Liver (tissue), 9 donors: Measurements from ENCODE around the gene LIMCH1. TPM values are rescaled to one million over a fixed set of nuclear protein-coding genes. Genes with fewer than 3 reads are reported as not detected.
A peak's percentile ranks its signal among the peaks of the same experiment; 100 is the strongest.

ENCODE experiments used
- DNase-seq: peaks from one replicate; pipeline ENCODE4 v3.0.0-alpha.2; 2017; ENCODE audit warnings: low spot score
- H3K27ac ChIP-seq, 2 donors: one replicate each; pipeline ENCODE4 v1.7.0; 2013; ENCODE audit warnings: inconsistent platforms in 2 of 2, low read length in 2 of 2, control low read depth in 1 of 2, low read depth in 1 of 2, mild to moderate bottlenecking in 1 of 2
- H3K27me3 ChIP-seq, 4 donors: one replicate each; pipeline versions ENCODE4 v1.6.1 to v1.7.0; 2013; ENCODE audit warnings: low read length in 3 of 4, inconsistent platforms in 1 of 4, mild to moderate bottlenecking in 1 of 4, moderate library complexity in 1 of 4; ENCODE audit not compliant: control insufficient read depth in 4 of 4, insufficient read depth in 4 of 4
- H3K36me3 ChIP-seq, 4 donors: one replicate each; pipeline versions ENCODE4 v1.6.1 to v1.7.0; 2013; ENCODE audit warnings: low read length in 3 of 4, mild to moderate bottlenecking in 3 of 4, low read depth in 1 of 4, moderate library complexity in 1 of 4; ENCODE audit not compliant: control insufficient read depth in 4 of 4, insufficient read depth in 3 of 4
- H3K4me1 ChIP-seq, 4 donors: one replicate each; pipeline versions ENCODE4 v1.6.1 to v1.7.0; 2013; ENCODE audit warnings: low read length in 3 of 4, mild to moderate bottlenecking in 3 of 4, moderate library complexity in 1 of 4; ENCODE audit not compliant: control insufficient read depth in 4 of 4, insufficient read depth in 4 of 4
- H3K4me3 ChIP-seq, 3 donors: one replicate each; pipeline versions ENCODE4 v1.6.1 to v1.7.0; 2013; ENCODE audit warnings: low read length in 3 of 3, control low read depth in 1 of 3, low read depth in 1 of 3, mild to moderate bottlenecking in 1 of 3
- H3K9ac ChIP-seq, 2 donors: one replicate each; pipeline ENCODE4 v1.7.0; 2013; ENCODE audit warnings: low read length in 2 of 2, mild to moderate bottlenecking in 2 of 2, moderate library complexity in 2 of 2, control low read depth in 1 of 2, low read depth in 1 of 2
- H3K9me3 ChIP-seq, 4 donors: one replicate each; pipeline versions ENCODE4 v1.6.1 to v1.7.0; 2013; ENCODE audit warnings: low read length in 3 of 4; ENCODE audit not compliant: control insufficient read depth in 4 of 4
- EGR1 ChIP-seq, 2 donors: IDR thresholded peaks; 2 replicates each; pipeline ENCODE4 v1.6.1; 2016 to 2018; ENCODE audit warnings: antibody characterized with exemption in 2 of 2, low read depth in 2 of 2
- FOXA1 ChIP-seq: IDR thresholded peaks from 2 replicates; pipeline ENCODE4 v1.6.1; 2016; ENCODE audit warnings: antibody characterized with exemption
- FOXA2 ChIP-seq: IDR thresholded peaks from 2 replicates; pipeline ENCODE4 v1.6.1; 2016; ENCODE audit warnings: antibody characterized with exemption
- GABPA ChIP-seq, 2 donors: IDR thresholded peaks in 1 of 2; conservative IDR thresholded peaks in 1 of 2; 2 replicates each; pipeline ENCODE4 v1.6.1; 2016; ENCODE audit warnings: antibody characterized with exemption in 2 of 2, mild to moderate bottlenecking in 1 of 2, moderate library complexity in 1 of 2
- JUND ChIP-seq, 2 donors: IDR thresholded peaks; 2 replicates each; pipeline ENCODE4 v1.6.1; 2016; ENCODE audit warnings: antibody characterized with exemption in 2 of 2
- NR2F2 ChIP-seq: IDR thresholded peaks from 2 replicates; pipeline ENCODE4 v1.6.1; 2016; ENCODE audit warnings: antibody characterized with exemption
- RAD21 ChIP-seq, 2 donors: IDR thresholded peaks; 2 replicates each; pipeline ENCODE4 v1.6.1; 2016; ENCODE audit warnings: antibody characterized with exemption in 2 of 2, mild to moderate bottlenecking in 2 of 2
- SP1 ChIP-seq: IDR thresholded peaks from 2 replicates; pipeline ENCODE4 v1.6.1; 2018; ENCODE audit warnings: antibody characterized with exemption, mild to moderate bottlenecking
- TAF1 ChIP-seq: conservative IDR thresholded peaks from 2 replicates; pipeline ENCODE4 v1.6.1; 2016; ENCODE audit warnings: antibody characterized with exemption, mild to moderate bottlenecking
- YY1 ChIP-seq: IDR thresholded peaks from 2 replicates; pipeline ENCODE4 v1.6.1; 2016; ENCODE audit warnings: antibody characterized with exemption, mild to moderate bottlenecking
- WGBS: extraction: QIAGEN DNeasy Blood & Tissue Kit; methylation state at CpG from one replicate; pipeline ENCODE4 v1.1.7; 2013; 5-methylcytosine and 5-hydroxymethylcytosine counted together
- polyA plus RNA-seq, 2 donors: library from polyadenylated mRNA; stranded (reverse) in 1 of 2; unstranded in 1 of 2; fragments of 200-250 nt in 1 of 2; fragments of >200 nt in 1 of 2; fragmentation: Nextera tagmentation in 1 of 2; extraction: Ambion mirVana in 1 of 2; gene quantifications; one replicate each; pipeline versions ENCODE4 v1.2.1 to v1.2.3, GENCODE V29; 2013 to 2015
- total RNA-seq, 2 donors: library from RNA; depleted of rRNA; stranded (reverse); fragments of >200 nt; gene quantifications; one replicate each; pipeline ENCODE4 v1.2.3, GENCODE V29; 2014
- TF ChIP-seq, protein P1 (sequence below): fragments of 150-350 bp; IDR thresholded peaks from 2 replicates; pipeline ENCODE4 v1.5.1; 2017; ENCODE audit warnings: improper control_type of control experiment, low read depth, low read length; ENCODE audit not compliant: missing input control
- TF ChIP-seq, protein P2 (sequence below): IDR thresholded peaks from 2 replicates; pipeline ENCODE4 v1.6.1; 2016; ENCODE audit warnings: antibody characterized with exemption
- TF ChIP-seq, protein P3 (sequence below): IDR thresholded peaks from 2 replicates; pipeline ENCODE4 v1.6.1; 2016; ENCODE audit warnings: antibody characterized with exemption, mild to moderate bottlenecking
- TF ChIP-seq, protein P4 (sequence below): IDR thresholded peaks from 2 replicates; pipeline ENCODE4 v1.6.1; 2016; ENCODE audit warnings: antibody characterized with exemption
- donor health status: healthy.
- donor health status: healthy.
- donor health status: healthy.
- donor health status: healthy.
- donor health status: healthy.

The LIMCH1 gene
- total and polyA plus RNA-seq, 4 donors, result 2.0 to 30.6 (median 8.1) TPM

DNA sequence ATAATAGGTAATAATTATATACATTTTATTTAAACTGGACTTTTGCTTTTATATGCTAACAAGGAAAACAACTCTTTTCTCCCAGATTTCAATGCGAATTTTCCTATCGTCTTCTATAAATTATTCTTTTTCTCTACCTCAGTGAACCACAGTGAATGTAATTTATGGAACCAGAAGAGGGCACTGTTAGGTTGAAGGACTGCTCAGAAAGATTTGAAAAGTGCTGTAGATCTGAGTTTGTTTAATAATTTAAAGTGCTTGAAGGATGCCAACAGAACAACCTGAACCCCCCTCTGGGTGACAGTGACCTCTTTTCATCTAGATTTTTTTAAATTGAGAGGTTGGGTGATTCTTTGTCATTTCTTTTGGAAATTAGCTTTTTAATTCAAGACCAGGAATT is 155.7 kb downstream of the LIMCH1 start:
- H3K36me3 ChIP-seq, result peaks cover 2 to 15% (median 8%) of the 10 kb centered on the region in 4 donors
- H3K27ac ChIP-seq, result no peak overlapping the region
- no peak overlapping the region for H3K4me3 ChIP-seq
- DNase-seq, result no peak
- no peaks in the 10 kb centered on the region for H3K9me3 ChIP-seq
- H3K9ac ChIP-seq, result no peak overlapping the region
- no peaks in the 10 kb centered on the region for H3K27me3 ChIP-seq
- peaks cover 0 to 5% (median 0%) of the 10 kb centered on the region in 4 donors for H3K4me1 ChIP-seq
- peak; percentile 65 to 77 for TF ChIP-seq RAD21 (IDR thresholded peaks at IDR 0.05)
- no peak for TF ChIP-seq FOXA1
- TF ChIP-seq JUND (IDR thresholded peaks at IDR 0.05), result no peak
- TF ChIP-seq TAF1, result no peak
- TF ChIP-seq, protein P1, sequence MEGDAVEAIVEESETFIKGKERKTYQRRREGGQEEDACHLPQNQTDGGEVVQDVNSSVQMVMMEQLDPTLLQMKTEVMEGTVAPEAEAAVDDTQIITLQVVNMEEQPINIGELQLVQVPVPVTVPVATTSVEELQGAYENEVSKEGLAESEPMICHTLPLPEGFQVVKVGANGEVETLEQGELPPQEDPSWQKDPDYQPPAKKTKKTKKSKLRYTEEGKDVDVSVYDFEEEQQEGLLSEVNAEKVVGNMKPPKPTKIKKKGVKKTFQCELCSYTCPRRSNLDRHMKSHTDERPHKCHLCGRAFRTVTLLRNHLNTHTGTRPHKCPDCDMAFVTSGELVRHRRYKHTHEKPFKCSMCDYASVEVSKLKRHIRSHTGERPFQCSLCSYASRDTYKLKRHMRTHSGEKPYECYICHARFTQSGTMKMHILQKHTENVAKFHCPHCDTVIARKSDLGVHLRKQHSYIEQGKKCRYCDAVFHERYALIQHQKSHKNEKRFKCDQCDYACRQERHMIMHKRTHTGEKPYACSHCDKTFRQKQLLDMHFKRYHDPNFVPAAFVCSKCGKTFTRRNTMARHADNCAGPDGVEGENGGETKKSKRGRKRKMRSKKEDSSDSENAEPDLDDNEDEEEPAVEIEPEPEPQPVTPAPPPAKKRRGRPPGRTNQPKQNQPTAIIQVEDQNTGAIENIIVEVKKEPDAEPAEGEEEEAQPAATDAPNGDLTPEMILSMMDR, result peak; percentile 39
- TF ChIP-seq EGR1 (IDR thresholded peaks at IDR 0.05; ENCODE audit: low read depth in 2 of 2), result no peak
- TF ChIP-seq YY1, result no peak
- 20% methylated on average over 2 of the region's 2 CpGs for WGBS

DNA sequence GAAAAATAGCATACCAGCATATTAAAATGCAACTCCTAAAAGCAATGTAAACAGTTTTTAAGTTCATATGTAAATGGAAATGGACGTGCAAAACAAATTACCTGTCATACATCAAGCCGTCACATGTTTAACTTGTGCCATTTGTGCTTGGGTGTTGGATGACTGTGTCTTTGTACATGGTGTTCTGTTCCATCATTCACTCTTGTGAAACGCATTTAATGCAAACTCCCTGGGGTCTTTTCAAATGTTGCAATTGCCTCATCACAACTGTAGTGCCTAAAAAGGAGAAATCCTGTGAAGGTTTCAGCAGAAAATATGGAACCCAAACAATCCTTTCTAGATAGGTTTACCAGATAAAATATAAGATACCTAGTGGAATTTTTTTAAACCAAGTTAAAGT is 158.2 kb downstream of the LIMCH1 start:
- Histone ChIP-seq H3K4me3 (no peak overlapping the region), H3K27ac (no peak overlapping the region), H3K27me3 (no peaks in the 10 kb centered on the region), H3K4me1 (peaks cover 0 to 5% (median 0%) of the 10 kb centered on the region in 4 donors), H3K9ac (no peak overlapping the region), H3K36me3 (peaks cover 2 to 6% (median 5%) of the 10 kb centered on the region in 4 donors), H3K9me3 (no peaks in the 10 kb centered on the region)
- 91% methylated on average over 3 of the region's 3 CpGs for WGBS
- TF ChIP-seq GABPA (IDR thresholded peaks at IDR 0.05 in 1 of 2, conservative IDR thresholded peaks at IDR 0.05 in 1 of 2), result no peak
- TF ChIP-seq, protein P2, sequence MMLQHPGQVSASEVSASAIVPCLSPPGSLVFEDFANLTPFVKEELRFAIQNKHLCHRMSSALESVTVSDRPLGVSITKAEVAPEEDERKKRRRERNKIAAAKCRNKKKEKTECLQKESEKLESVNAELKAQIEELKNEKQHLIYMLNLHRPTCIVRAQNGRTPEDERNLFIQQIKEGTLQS, result no peak
- no peak for TF ChIP-seq RAD21 (IDR thresholded peaks at IDR 0.05)
- no peak for TF ChIP-seq YY1
- TF ChIP-seq, protein P3, sequence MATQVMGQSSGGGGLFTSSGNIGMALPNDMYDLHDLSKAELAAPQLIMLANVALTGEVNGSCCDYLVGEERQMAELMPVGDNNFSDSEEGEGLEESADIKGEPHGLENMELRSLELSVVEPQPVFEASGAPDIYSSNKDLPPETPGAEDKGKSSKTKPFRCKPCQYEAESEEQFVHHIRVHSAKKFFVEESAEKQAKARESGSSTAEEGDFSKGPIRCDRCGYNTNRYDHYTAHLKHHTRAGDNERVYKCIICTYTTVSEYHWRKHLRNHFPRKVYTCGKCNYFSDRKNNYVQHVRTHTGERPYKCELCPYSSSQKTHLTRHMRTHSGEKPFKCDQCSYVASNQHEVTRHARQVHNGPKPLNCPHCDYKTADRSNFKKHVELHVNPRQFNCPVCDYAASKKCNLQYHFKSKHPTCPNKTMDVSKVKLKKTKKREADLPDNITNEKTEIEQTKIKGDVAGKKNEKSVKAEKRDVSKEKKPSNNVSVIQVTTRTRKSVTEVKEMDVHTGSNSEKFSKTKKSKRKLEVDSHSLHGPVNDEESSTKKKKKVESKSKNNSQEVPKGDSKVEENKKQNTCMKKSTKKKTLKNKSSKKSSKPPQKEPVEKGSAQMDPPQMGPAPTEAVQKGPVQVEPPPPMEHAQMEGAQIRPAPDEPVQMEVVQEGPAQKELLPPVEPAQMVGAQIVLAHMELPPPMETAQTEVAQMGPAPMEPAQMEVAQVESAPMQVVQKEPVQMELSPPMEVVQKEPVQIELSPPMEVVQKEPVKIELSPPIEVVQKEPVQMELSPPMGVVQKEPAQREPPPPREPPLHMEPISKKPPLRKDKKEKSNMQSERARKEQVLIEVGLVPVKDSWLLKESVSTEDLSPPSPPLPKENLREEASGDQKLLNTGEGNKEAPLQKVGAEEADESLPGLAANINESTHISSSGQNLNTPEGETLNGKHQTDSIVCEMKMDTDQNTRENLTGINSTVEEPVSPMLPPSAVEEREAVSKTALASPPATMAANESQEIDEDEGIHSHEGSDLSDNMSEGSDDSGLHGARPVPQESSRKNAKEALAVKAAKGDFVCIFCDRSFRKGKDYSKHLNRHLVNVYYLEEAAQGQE, result no peak
- DNase-seq, result no peak

DNA sequence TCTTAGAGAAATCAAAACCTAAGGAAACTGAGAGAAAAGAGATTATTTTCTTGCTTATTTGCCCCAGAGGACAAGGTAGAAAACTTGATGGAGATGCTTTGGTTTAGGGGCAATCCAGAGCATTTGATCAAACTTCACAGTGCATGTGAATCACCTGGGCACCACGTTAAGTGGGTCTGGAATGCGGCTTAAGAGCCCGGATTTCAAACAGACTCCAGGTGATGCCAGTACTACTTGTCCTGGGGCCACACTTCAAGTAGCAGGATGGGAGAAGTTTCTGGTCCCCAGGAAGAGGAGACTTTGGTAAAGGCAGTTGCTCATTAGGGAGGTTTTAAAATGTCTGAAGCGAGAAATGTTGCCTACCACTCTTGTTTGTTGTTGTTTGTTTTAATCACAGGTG is 158.8 kb downstream of the LIMCH1 start:
- Histone ChIP-seq H3K4me3 (no peak overlapping the region), H3K27ac (no peak overlapping the region), H3K27me3 (no peaks in the 10 kb centered on the region), H3K36me3 (peaks cover 0 to 6% (median 5%) of the 10 kb centered on the region in 4 donors), H3K9me3 (no peaks in the 10 kb centered on the region), H3K9ac (no peak overlapping the region), H3K4me1 (peaks cover 0 to 5% (median 0%) of the 10 kb centered on the region in 4 donors)
- no peak for DNase-seq
- 81% methylated on average over 4 of the region's 4 CpGs for WGBS
- TF ChIP-seq NR2F2 (no peak), YY1 (no peak), FOXA1 (no peak), RAD21 (IDR thresholded peaks at IDR 0.05) (no peak), SP1 (no peak), FOXA2 (no peak)
- TF ChIP-seq, protein P1, result no peak
- TF ChIP-seq, protein P2, result no peak
- TF ChIP-seq, protein P3, result no peak
- TF ChIP-seq, protein P4, sequence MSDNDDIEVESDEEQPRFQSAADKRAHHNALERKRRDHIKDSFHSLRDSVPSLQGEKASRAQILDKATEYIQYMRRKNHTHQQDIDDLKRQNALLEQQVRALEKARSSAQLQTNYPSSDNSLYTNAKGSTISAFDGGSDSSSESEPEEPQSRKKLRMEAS, result no peak
